ACC112 (cell line): ENCODE measurements around the gene ZNF222.
A peak's percentile ranks its signal among the peaks of the same experiment; 100 is the strongest.

ENCODE experiments used
- H2AFZ ChIP-seq: fragments of 200-600 bp; sonication (generic); one replicate; pipeline ENCODE4 v1.6.0; 2017; ENCODE audit warnings: antibody characterized with exemption, low read length; ENCODE audit not compliant: unreplicated experiment
- H3K27ac ChIP-seq: fragments of 200-600 bp; sonication (generic); 2 replicates; pipeline ENCODE4 v1.5.1; 2014; ENCODE audit warnings: low read depth, mild to moderate bottlenecking, antibody characterized with exemption, low read length, moderate library complexity
- H3K27me3 ChIP-seq: fragments of 200-600 bp; sonication (generic); 2 replicates; pipeline ENCODE4 v1.6.1; 2014; ENCODE audit warnings: mild to moderate bottlenecking, antibody characterized with exemption, low read length, moderate library complexity, mixed read lengths; ENCODE audit not compliant: insufficient read depth
- H3K36me3 ChIP-seq: fragments of 200-600 bp; sonication (generic); 2 replicates; pipeline ENCODE4 v1.6.1; 2016; ENCODE audit warnings: mild to moderate bottlenecking, antibody characterized with exemption, low read length, moderate library complexity, mixed read lengths; ENCODE audit not compliant: insufficient read depth
- H3K4me1 ChIP-seq: fragments of 200-600 bp; sonication (generic); one replicate; pipeline ENCODE4 v1.6.1; 2016; ENCODE audit warnings: low read length, mixed read lengths; ENCODE audit not compliant: insufficient read depth, unreplicated experiment, control insufficient read depth
- H3K4me3 ChIP-seq: fragments of 200-600 bp; sonication (generic); 2 replicates; pipeline ENCODE4 v1.5.1; 2014; ENCODE audit warnings: mild to moderate bottlenecking, low read depth, low read length
- H3K79me2 ChIP-seq: fragments of 200-600 bp; sonication (generic); one replicate; pipeline ENCODE4 v1.6.0; 2016; ENCODE audit warnings: low read length; ENCODE audit not compliant: control insufficient read depth, unreplicated experiment, insufficient read depth

Gene ZNF222

DNA sequence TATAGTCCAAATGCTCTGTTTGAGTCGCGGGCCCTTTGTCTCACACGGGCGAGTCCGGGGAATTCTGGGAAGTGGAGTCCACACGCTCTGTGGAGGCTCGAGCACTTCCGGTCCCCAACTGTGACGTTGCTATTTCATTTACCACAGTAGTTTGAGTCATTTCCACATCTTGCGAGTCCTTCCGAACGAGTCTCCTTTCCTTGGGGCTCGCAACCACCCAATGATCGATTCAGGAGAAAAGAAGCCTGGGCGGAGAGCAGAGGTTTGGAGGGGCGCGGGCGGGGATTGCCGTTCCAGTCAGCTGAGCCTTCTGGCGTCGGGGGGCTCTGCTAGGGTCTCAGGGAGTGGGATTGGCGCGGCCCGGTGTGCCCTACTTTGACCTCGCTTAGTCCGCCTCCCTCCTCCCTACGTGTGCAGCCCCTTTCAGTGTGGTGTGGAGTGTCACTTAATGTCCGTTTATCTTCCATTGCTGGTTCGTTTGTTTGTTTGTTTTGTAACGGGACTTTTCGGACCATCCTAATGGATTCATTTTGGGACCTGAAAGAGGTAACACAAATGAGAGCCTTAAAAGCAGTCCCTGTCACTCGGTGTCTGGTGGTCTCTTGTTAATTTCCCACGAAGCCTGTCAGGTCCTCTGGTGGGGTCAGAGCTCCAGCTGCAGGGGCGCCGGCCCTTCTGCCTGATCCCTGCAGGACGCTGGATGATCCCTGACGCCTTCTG lies at the start of gene ZNF222:
Gene ZNF222 (plus strand): TSS at position 163 of the 720 bp plus-strand sequence. CDS start 58 bp downstream, at position 221.
- Histone ChIP-seq H3K79me2 (no peaks in the 10 kb centered on the region), H2AFZ (peak within 1 kb of the TSS; percentile 97), H3K4me3 (peak within 1 kb of the TSS; percentile 79), H3K4me1 (peaks cover 7% of the 10 kb centered on the region), H3K27ac (no peak within 1 kb of the TSS), H3K27me3 (0 out of 2 replicates have a peak, but pooled peaks cover 4% of the 10 kb centered on the region), H3K36me3 (peaks cover 25% of the 10 kb centered on the region)

- Histone ChIP-seq H3K4me3 (no peak overlapping the region), H2AFZ (no peak overlapping the region), H3K4me1 (no peaks in the 10 kb centered on the region), H3K27me3 (no peaks in the 10 kb centered on the region), H3K36me3 (0 out of 2 replicates have a peak, but pooled peaks cover 4% of the 10 kb centered on the region), H3K27ac (no peak overlapping the region), H3K79me2 (no peaks in the 10 kb centered on the region)
Observed at GRCh38 chr19:43976732-43977131, 48.4 kb upstream of the ZNF222 start.

GRCh38 chr19:43983544-43983911 lies 41.7 kb upstream of the ZNF222 start:
- H3K36me3 ChIP-seq = no peaks in the 10 kb centered on the region
- H3K4me3 ChIP-seq = peak overlapping the region; percentile 96

DNA sequence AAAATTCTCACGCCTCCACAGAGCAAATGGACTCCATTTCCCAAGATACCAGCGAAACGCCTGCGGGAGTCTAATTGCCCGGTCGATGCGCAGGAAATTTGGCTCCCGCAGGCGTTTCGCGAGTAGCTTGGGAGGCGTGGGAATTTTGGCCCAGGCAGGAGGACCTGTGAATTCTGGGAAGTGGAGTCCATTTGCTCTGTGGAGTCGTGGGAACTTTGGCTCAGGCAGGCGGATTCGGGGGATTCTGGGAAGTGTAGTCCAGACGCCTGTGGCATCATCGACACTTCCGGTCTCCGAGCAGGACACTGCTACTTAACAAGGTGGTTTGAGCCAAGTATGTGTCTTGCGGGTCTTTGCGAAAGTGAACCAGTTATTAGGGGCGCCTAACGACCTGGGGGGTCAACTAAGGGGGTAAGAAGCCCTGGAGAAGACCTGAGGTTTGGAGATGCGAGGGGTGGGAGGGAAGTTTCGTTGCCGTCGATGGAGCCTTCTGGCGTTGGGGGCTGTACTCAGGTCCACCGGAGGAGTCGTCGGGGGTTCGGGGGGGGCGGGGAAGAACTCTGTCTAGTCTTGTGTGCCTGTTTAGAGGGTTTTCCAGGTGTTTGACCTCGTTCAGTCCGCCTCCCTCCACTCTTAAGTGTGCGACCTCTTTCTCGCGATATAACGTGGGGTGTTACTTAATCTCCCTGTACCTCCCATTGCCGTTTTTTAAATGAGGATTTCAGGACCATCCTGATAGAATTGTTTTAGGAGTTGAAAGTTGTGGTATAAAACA lies 41.1 kb upstream of the ZNF222 start, which contains the start of gene ZNF155:
Gene ZNF155 (plus strand): TSS at position 277 of the 775 bp plus-strand sequence. CDS start 4,356 bp downstream, outside the sequence.
- Histone ChIP-seq H3K27me3 (no peaks in the 10 kb centered on the region), H3K79me2 (peaks cover 3% of the 10 kb centered on the region), H3K27ac (no peak within 1 kb of the TSS), H2AFZ (peak within 1 kb of the TSS; percentile 97), H3K36me3 (peaks cover 4% of the 10 kb centered on the region), H3K4me1 (no peaks in the 10 kb centered on the region), H3K4me3 (peak within 1 kb of the TSS; percentile 96)

More at GRCh38 chr19:43983544-43983911, 41.7 kb upstream of the ZNF222 start:
- Histone ChIP-seq H3K4me1 (no peaks in the 10 kb centered on the region), H2AFZ (no peak overlapping the region), H3K27me3 (no peaks in the 10 kb centered on the region), H3K27ac (no peak overlapping the region), H3K79me2 (peaks cover 3% of the 10 kb centered on the region)

GRCh38 chr19:43984687-43985000 lies 40.5 kb upstream of the ZNF222 start:
- peaks cover 3% of the 10 kb centered on the region for H3K79me2 ChIP-seq
- no peak overlapping the region for H3K27ac ChIP-seq
- peaks cover 9% of the 10 kb centered on the region for H3K36me3 ChIP-seq
- H3K4me1 ChIP-seq = no peaks in the 10 kb centered on the region
- H3K4me3 ChIP-seq = peak overlapping the region; percentile 96
- peak overlapping the region; percentile 97 for H2AFZ ChIP-seq
- H3K27me3 ChIP-seq = no peaks in the 10 kb centered on the region

- H3K4me1 ChIP-seq = no peaks in the 10 kb centered on the region
- no peaks in the 10 kb centered on the region for H3K27me3 ChIP-seq
- H3K4me3 ChIP-seq = no peak overlapping the region
- peaks cover 29% of the 10 kb centered on the region for H3K36me3 ChIP-seq
- H3K27ac ChIP-seq = no peak overlapping the region
- no peaks in the 10 kb centered on the region for H3K79me2 ChIP-seq
- H2AFZ ChIP-seq = no peak overlapping the region
Observed at GRCh38 chr19:43997631-43998290, 27.4 kb upstream of the ZNF222 start.

GRCh38 chr19:44002212-44002565 lies 23.0 kb upstream of the ZNF222 start:
- Histone ChIP-seq H3K27ac (no peak overlapping the region), H3K27me3 (no peaks in the 10 kb centered on the region)

DNA sequence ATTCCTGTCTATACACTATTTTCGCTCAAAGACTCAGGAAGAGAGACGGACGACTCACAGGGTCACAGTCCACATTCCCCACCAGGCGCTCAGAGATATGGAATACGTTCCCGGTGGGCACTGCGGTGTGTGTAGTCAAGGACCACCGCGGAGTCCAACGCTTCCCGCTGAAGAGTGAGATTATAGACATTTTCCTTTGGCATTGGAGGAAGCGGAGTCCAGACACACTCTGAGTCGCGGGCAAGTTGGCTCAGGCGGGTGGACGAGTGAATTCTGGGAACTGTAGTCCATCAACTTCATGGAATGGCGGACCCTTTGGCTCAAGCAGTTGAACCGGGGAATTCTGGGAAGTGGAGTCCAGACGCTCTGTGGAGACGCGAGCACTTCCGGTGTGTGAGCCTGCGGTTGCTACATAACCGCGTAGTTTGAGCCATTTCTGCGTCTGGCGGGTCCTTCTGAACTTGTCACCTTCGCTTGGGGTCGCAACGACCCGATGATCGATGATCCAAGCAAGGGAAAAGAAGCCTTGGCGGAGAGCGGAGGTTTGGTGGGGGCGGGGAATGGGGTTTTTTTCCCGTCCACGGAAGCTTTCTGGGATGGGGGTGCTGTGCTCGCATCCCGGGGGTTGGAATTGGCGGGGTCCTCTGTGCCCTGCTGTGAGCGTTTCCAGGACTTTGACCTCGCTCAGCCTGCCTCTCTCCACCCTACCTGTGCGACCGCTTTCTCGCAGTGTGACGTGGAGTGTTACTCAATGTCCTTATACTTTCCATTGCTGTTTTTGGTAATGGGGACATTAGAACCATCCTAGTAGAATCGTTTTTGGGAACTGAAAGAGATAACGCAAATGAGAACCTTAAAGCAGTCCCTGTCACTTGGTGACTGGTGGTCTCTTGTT lies 22.4 kb upstream of the ZNF222 start, which contains the start of gene ZNF230:
Gene ZNF230 (plus strand): TSS at position 392 of the 895 bp plus-strand sequence. CDS start 4,122 bp downstream, outside the sequence.
- H3K4me1 ChIP-seq = peaks cover 4% of the 10 kb centered on the region
- no peaks in the 10 kb centered on the region for H3K27me3 ChIP-seq
- peaks cover 16% of the 10 kb centered on the region for H3K36me3 ChIP-seq
- peak within 1 kb of the TSS; percentile 98 for H3K4me3 ChIP-seq
- peak within 1 kb of the TSS; percentile 2; the same call in 1 of the 2 replicates for H3K27ac ChIP-seq
- peaks cover 15% of the 10 kb centered on the region for H3K79me2 ChIP-seq
- H2AFZ ChIP-seq = peak within 1 kb of the TSS; percentile 94

More at GRCh38 chr19:44002212-44002565, 23.0 kb upstream of the ZNF222 start:
- H3K79me2 ChIP-seq = peaks cover 15% of the 10 kb centered on the region
- peaks cover 4% of the 10 kb centered on the region for H3K4me1 ChIP-seq
- H3K36me3 ChIP-seq = peaks cover 10% of the 10 kb centered on the region
- peak overlapping the region; percentile 94 for H2AFZ ChIP-seq
- H3K4me3 ChIP-seq = peak overlapping the region; percentile 98

- peak overlapping the region; percentile 15 for H2AFZ ChIP-seq
- H3K4me3 ChIP-seq = peak overlapping the region; percentile 98
- peak overlapping the region; percentile 2; the same call in 1 of the 2 replicates for H3K27ac ChIP-seq
- no peaks in the 10 kb centered on the region for H3K27me3 ChIP-seq
- H3K79me2 ChIP-seq = peaks cover 15% of the 10 kb centered on the region
- peaks cover 4% of the 10 kb centered on the region for H3K4me1 ChIP-seq
- peaks cover 23% of the 10 kb centered on the region for H3K36me3 ChIP-seq
Observed at GRCh38 chr19:44003461-44004009, 21.6 kb upstream of the ZNF222 start.
